Gastrocnemius medialis (tissue), 4 donors: ENCODE measurements around the gene CYBB.
A peak's percentile ranks its signal among the peaks of the same experiment; 100 is the strongest.

Experiments used
- CTCF ChIP-seq, 5 experiments: fragments of 450-650 bp in 3 of 5; fragments of 200-600 bp in 2 of 5; sonication (generic) in 2 of 5; IDR thresholded peaks in 4 of 5; conservative IDR thresholded peaks in 1 of 5; 1 replicate in 4 of 5; 2 replicates in 1 of 5; pipeline ENCODE4 v1.5.1; 2016 to 2019; ENCODE audit warnings: antibody characterized with exemption in 5 of 5, mild to moderate bottlenecking in 3 of 5, moderate library complexity in 3 of 5
- POLR2A ChIP-seq, 2 donors: fragments of 450-650 bp; IDR thresholded peaks; one replicate each; pipeline ENCODE4 v1.6.1; 2017; ENCODE audit warnings: antibody characterized with exemption in 2 of 2, mild to moderate bottlenecking in 2 of 2, moderate library complexity in 2 of 2

GRCh38 chrX:37846934-37847732, 67.3 kb downstream of the CYBB start, which contains the start of gene DYNLT3:
- no peak for TF ChIP-seq CTCF (IDR thresholded peaks at IDR 0.05 in 4 of 5, conservative IDR thresholded peaks at IDR 0.05 in 1 of 5)
- peak; percentile 88 to 89 for TF ChIP-seq POLR2A (IDR thresholded peaks at IDR 0.05)
